Nephron (organoid): ENCODE data around the gene MAP3K12.
A peak's percentile ranks its signal among the peaks of the same experiment; 100 is the strongest.
"Not testable (repeated sequence)": the region's sequence is repeated elsewhere in the genome, so short reads cannot be mapped to it uniquely, and the experiment has no call there.

ENCODE experiments used
- H3K27ac Mint-ChIP-seq, 3 experiments: 2 replicates each; pipeline ENCODE4 v1.8.0; 2020; ENCODE audit warnings: mixed read lengths in 3 of 3, mild to moderate bottlenecking in 2 of 3, moderate library complexity in 1 of 3
- H3K27me3 Mint-ChIP-seq: 2 replicates; pipeline ENCODE4 v1.8.0; 2021; ENCODE audit warnings: low read depth, mild to moderate bottlenecking, moderate library complexity, mixed read lengths
- H3K36me3 Mint-ChIP-seq: 2 replicates; pipeline ENCODE4 v1.8.0; 2020; ENCODE audit warnings: low read depth, mixed read lengths
- H3K4me1 Mint-ChIP-seq: 2 replicates; pipeline ENCODE4 v1.8.0; 2020; ENCODE audit warnings: mixed read lengths
- H3K4me3 Mint-ChIP-seq, 3 experiments: 2 replicates each; pipeline ENCODE4 v1.8.0; 2020; ENCODE audit warnings: mild to moderate bottlenecking in 3 of 3, mixed read lengths in 3 of 3, moderate library complexity in 2 of 3
- H3K9me3 Mint-ChIP-seq: 2 replicates; pipeline ENCODE4 v1.8.0; 2020; ENCODE audit warnings: mixed read lengths
- CTCF ChIP-seq, 3 experiments: fragments of 200-600 bp; sonication (generic); IDR thresholded peaks; one replicate each; pipeline ENCODE4 v1.5.0; 2021; ENCODE audit warnings: antibody characterized with exemption in 3 of 3; ENCODE audit not compliant: unreplicated experiment in 3 of 3

MAP3K12 gene

GRCh38 chr12:53452159-53453077 lies 46.8 kb downstream of the MAP3K12 start:
- Mint-ChIP-seq H3K36me3 (peaks cover 52% of the 10 kb centered on the region), H3K27me3 (no peaks in the 10 kb centered on the region), H3K27ac (peak overlapping the region; percentile 69 to 98 (median 82)), H3K9me3 (no peaks in the 10 kb centered on the region), H3K4me3 (peak overlapping the region; percentile 97 to 100 (median 99)), H3K4me1 (peaks cover 26% of the 10 kb centered on the region)
- no peak for TF ChIP-seq CTCF (IDR thresholded peaks at IDR 0.05; ENCODE audit: unreplicated experiment in 3 of 3)

GRCh38 chr12:53451661-53452158 lies 47.5 kb downstream of the MAP3K12 start, which contains the start of gene PCBP2:
PCBP2 (plus strand) TSS chr12:53452102; CDS start chr12:53454801, 2,699 bp downstream.
- TF ChIP-seq CTCF (IDR thresholded peaks at IDR 0.05; ENCODE audit: unreplicated experiment in 3 of 3): peak; percentile 85 to 91 (median 91)
- Mint-ChIP-seq H3K36me3 (peaks cover 48% of the 10 kb centered on the region), H3K27me3 (no peaks in the 10 kb centered on the region), H3K4me3 (peak within 1 kb of the TSS; percentile 97 to 100 (median 99)), H3K9me3 (no peaks in the 10 kb centered on the region), H3K27ac (peak within 1 kb of the TSS; percentile 69 to 98 (median 82)), H3K4me1 (peaks cover 26% of the 10 kb centered on the region)

GRCh38 chr12:53450936-53451335 lies 48.3 kb downstream of the MAP3K12 start:
- Mint-ChIP-seq H3K36me3 (peaks cover 46% of the 10 kb centered on the region), H3K27ac (no peak overlapping the region)
- no peak for TF ChIP-seq CTCF (IDR thresholded peaks at IDR 0.05; ENCODE audit: unreplicated experiment in 3 of 3)

GRCh38 chr12:53444593-53445325 lies 54.5 kb downstream of the MAP3K12 start:
- H3K4me1 Mint-ChIP-seq: peaks cover 25% of the 10 kb centered on the region
- H3K4me3 Mint-ChIP-seq: peak overlapping the region in 1 of 3 experiments; percentile 35
- H3K36me3 Mint-ChIP-seq: peaks cover 34% of the 10 kb centered on the region
- H3K9me3 Mint-ChIP-seq, H3K27me3 Mint-ChIP-seq, H3K27ac Mint-ChIP-seq: not testable (repeated sequence)

More at GRCh38 chr12:53450936-53451335, 48.3 kb downstream of the MAP3K12 start:
- peaks cover 23% of the 10 kb centered on the region for H3K4me1 Mint-ChIP-seq
- H3K4me3 Mint-ChIP-seq: peak overlapping the region in 1 of 3 experiments; percentile 8
- H3K9me3 Mint-ChIP-seq: no peaks in the 10 kb centered on the region
- H3K27me3 Mint-ChIP-seq: no peaks in the 10 kb centered on the region

GRCh38 chr12:53443955-53444354 lies 55.3 kb downstream of the MAP3K12 start:
- no peaks in the 10 kb centered on the region for H3K9me3 Mint-ChIP-seq
- H3K4me3 Mint-ChIP-seq: peak overlapping the region; percentile 73 to 75 (median 74)
- no peaks in the 10 kb centered on the region for H3K27me3 Mint-ChIP-seq
- peaks cover 25% of the 10 kb centered on the region for H3K4me1 Mint-ChIP-seq
- H3K27ac Mint-ChIP-seq: peak overlapping the region; percentile 57 to 88 (median 74)
- no peak for TF ChIP-seq CTCF (IDR thresholded peaks at IDR 0.05; ENCODE audit: unreplicated experiment in 3 of 3)
- peaks cover 34% of the 10 kb centered on the region for H3K36me3 Mint-ChIP-seq
